Peyer's patch (tissue), 4 donors: ENCODE data around the gene ANXA6. TPM values are rescaled to one million over a fixed set of nuclear protein-coding genes. Genes with fewer than 3 reads are reported as not detected.

Source experiments
- DNase-seq, 3 donors: peaks; one replicate each; pipeline ENCODE4 v3.0.0-alpha.2; 2017 to 2019
- H3K27ac ChIP-seq, 4 donors: fragments of 200-600 bp; sonication (generic); one replicate each; pipeline ENCODE4 v1.5.1; 2016 to 2019
- H3K27me3 ChIP-seq, 2 donors: fragments of 200-600 bp; sonication (generic); one replicate each; pipeline ENCODE4 v1.5.1; 2019
- H3K36me3 ChIP-seq, 3 donors: fragments of 200-600 bp; sonication (generic); one replicate each; pipeline ENCODE4 v1.5.1; 2016 to 2019
- H3K4me1 ChIP-seq, 4 donors: fragments of 200-600 bp; sonication (generic); one replicate each; pipeline ENCODE4 v1.5.1; 2016 to 2019
- H3K4me3 ChIP-seq, 4 donors: fragments of 200-600 bp; sonication (generic); 1 replicate in 3 of 4; 2 replicates in 1 of 4; pipeline ENCODE4 v1.5.1; 2016 to 2019; ENCODE audit warnings: mild to moderate bottlenecking in 1 of 4
- H3K9me3 ChIP-seq, 4 donors: fragments of 200-600 bp; sonication (generic); one replicate each; pipeline ENCODE4 v1.5.1; 2016 to 2019; ENCODE audit warnings: mild to moderate bottlenecking in 1 of 4
- CTCF ChIP-seq, 6 experiments: fragments of 450-650 bp in 4 of 6; fragments of 200-600 bp in 2 of 6; sonication (generic) in 1 of 6; IDR thresholded peaks; one replicate each; pipeline ENCODE4 v1.5.1; 2017 to 2019; ENCODE audit warnings: antibody characterized with exemption in 6 of 6, mild to moderate bottlenecking in 3 of 6, moderate library complexity in 1 of 6
- POLR2A ChIP-seq, 2 donors: fragments of 450-650 bp; IDR thresholded peaks; one replicate each; pipeline ENCODE4 v1.5.1; 2017; ENCODE audit warnings: antibody characterized with exemption in 2 of 2, mild to moderate bottlenecking in 2 of 2, moderate library complexity in 2 of 2
- total RNA-seq, 4 donors: library from RNA; depleted of rRNA; stranded (reverse); fragments of >200 nt; gene quantifications; one replicate each; pipeline ENCODE4 v1.1.0, GENCODE V29; 2016

Gene ANXA6
- total RNA-seq, 4 donors from 2014 or later = 11.2 to 228 (median 30.1) TPM

DNA sequence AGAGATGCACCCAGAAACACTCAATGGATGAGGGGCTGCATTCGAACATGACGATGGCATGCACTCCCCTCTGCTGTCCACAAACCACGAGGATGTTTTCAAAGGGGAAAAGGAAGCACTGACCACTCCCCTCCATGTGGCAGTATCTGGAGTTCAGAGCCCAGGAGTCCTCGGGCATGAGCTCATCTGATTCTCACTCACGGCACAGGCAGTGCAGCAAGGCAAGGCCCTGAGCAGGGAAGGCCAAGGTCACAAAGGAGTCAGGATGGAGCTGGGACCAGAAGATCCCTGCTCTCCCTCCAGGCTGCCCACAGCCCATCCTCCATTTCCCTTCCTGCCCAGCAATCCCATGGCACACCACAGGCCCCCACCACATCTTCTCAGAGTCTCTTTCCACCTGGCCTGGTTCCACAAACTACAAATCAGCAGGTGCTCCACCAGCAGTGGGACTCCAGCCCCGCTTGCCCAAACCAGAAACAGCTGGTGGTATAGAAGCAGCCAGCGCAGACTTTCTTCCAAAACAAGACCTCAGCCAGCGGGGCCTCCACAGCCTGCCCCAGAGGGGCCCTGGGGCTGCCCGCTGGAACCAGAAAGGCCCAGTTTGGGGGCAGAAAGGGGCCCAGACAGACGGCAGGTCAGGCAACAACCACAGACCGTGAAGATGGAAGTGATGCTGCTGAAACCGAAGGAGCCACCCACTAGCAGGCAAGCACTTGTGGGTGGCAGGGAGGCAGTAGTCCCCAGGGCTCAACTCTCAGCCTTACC is 89.0 kb downstream of the ANXA6 start:
- Histone ChIP-seq H3K4me1 (peaks cover 11 to 83% (median 31%) of the 10 kb centered on the region in 4 donors), H3K9me3 (no peaks in the 10 kb centered on the region), H3K4me3 (no peak overlapping the region), H3K36me3 (peaks cover 0 to 25% (median 0%) of the 10 kb centered on the region in 3 donors), H3K27me3 (no peaks in the 10 kb centered on the region), H3K27ac (peak overlapping the region; percentile 31 to 68 (median 44))
- TF ChIP-seq POLR2A (IDR thresholded peaks at IDR 0.05) (no peak), CTCF (IDR thresholded peaks at IDR 0.05) (no peak)
- peak in 1 of 3 donors; percentile 62 for DNase-seq

DNA sequence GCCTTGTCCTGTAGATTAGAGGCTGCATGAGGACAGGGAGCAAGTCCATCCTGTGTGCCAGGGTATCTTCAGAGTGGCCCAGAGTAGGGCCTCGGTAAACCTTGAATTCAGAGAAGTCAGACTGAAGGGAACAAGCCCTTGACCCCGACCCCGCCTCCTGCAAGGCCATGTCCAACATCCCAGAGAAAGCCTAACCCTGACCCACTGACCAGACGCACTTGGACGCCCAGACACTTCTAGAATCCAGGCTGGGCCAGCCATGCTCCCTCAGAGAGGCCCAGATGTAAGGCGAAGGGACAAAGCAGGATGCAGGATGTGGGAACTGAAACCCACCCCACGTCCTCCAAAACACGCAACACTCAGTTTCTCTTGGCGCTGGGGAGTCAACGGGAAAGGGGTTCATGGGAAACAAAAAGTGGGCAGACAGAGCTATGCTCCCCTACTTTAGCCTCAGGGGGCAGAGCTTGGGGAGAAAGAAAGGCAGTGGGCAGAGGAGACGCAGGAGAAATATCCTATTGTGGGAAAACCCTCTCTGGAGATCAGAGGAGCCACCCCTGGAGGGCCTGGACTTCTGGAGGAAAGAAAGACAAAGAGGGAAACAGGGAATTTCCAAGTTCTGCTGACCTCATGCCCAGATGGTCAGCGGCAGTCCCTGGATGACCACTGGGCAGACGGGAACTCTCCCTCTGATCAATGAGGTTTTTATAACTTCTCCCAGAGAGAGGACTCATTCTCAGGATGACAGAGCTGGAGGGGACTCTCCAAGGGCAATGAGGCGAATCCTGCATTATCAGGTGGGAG is 89.7 kb downstream of the ANXA6 start:
- TF ChIP-seq POLR2A (IDR thresholded peaks at IDR 0.05) (no peak), CTCF (IDR thresholded peaks at IDR 0.05) (no peak)
- Histone ChIP-seq H3K4me3 (no peak overlapping the region), H3K9me3 (no peaks in the 10 kb centered on the region), H3K27me3 (no peaks in the 10 kb centered on the region), H3K4me1 (peaks cover 16 to 87% (median 32%) of the 10 kb centered on the region in 4 donors), H3K36me3 (peaks cover 0 to 32% (median 0%) of the 10 kb centered on the region in 3 donors), H3K27ac (peak overlapping the region; percentile 31 to 68 (median 44))
- no peak for DNase-seq

- DNase-seq = no peak
- Histone ChIP-seq H3K27me3 (no peaks in the 10 kb centered on the region), H3K27ac (peak overlapping the region in 1 of 4 donors; percentile 33), H3K4me3 (no peak overlapping the region), H3K4me1 (peaks cover 14 to 87% (median 32%) of the 10 kb centered on the region in 4 donors), H3K36me3 (peaks cover 0 to 37% (median 0%) of the 10 kb centered on the region in 3 donors), H3K9me3 (no peaks in the 10 kb centered on the region)
- TF ChIP-seq CTCF (IDR thresholded peaks at IDR 0.05) = no peak
- no peak for TF ChIP-seq POLR2A (IDR thresholded peaks at IDR 0.05)
Observed at GRCh38 chr5:151066920-151067319, 90.7 kb downstream of the ANXA6 start.

- Histone ChIP-seq H3K36me3 (peaks cover 0 to 43% (median 0%) of the 10 kb centered on the region in 3 donors), H3K27ac (peak overlapping the region in 1 of 4 donors; percentile 31), H3K4me3 (no peak overlapping the region), H3K4me1 (peaks cover 14 to 75% (median 34%) of the 10 kb centered on the region in 4 donors), H3K27me3 (no peaks in the 10 kb centered on the region), H3K9me3 (no peaks in the 10 kb centered on the region)
- no peak for TF ChIP-seq CTCF (IDR thresholded peaks at IDR 0.05)
- no peak for TF ChIP-seq POLR2A (IDR thresholded peaks at IDR 0.05)
- no peak for DNase-seq
Observed at GRCh38 chr5:151065609-151066008, 92.0 kb downstream of the ANXA6 start.

GRCh38 chr5:151064916-151065499 is 92.6 kb downstream of the ANXA6 start:
- no peak for DNase-seq
- Histone ChIP-seq H3K36me3 (peaks cover 0 to 49% (median 0%) of the 10 kb centered on the region in 3 donors), H3K4me1 (peaks cover 14 to 77% (median 37%) of the 10 kb centered on the region in 4 donors), H3K9me3 (no peaks in the 10 kb centered on the region), H3K4me3 (no peak overlapping the region), H3K27me3 (no peaks in the 10 kb centered on the region), H3K27ac (peak overlapping the region in 2 of 4 donors; percentile 85 to 91)
- TF ChIP-seq POLR2A (IDR thresholded peaks at IDR 0.05) (no peak), CTCF (IDR thresholded peaks at IDR 0.05) (no peak)
